AG09319 (cell line): ENCODE measurements around the gene SETD4.

Experiments used
- DNase-seq: peaks from one replicate; pipeline ENCODE4 v3.0.0-alpha.2; 2010; ENCODE audit warnings: low read depth; ENCODE audit errors: extremely low read depth
- TF ChIP-seq, protein P1 (sequence below): IDR thresholded peaks from 2 replicates; pipeline ENCODE4 v1.5.1; 2011; ENCODE audit warnings: low read depth, mild to moderate bottlenecking, inconsistent platforms, low read length, moderate library complexity

Gene SETD4

DNA sequence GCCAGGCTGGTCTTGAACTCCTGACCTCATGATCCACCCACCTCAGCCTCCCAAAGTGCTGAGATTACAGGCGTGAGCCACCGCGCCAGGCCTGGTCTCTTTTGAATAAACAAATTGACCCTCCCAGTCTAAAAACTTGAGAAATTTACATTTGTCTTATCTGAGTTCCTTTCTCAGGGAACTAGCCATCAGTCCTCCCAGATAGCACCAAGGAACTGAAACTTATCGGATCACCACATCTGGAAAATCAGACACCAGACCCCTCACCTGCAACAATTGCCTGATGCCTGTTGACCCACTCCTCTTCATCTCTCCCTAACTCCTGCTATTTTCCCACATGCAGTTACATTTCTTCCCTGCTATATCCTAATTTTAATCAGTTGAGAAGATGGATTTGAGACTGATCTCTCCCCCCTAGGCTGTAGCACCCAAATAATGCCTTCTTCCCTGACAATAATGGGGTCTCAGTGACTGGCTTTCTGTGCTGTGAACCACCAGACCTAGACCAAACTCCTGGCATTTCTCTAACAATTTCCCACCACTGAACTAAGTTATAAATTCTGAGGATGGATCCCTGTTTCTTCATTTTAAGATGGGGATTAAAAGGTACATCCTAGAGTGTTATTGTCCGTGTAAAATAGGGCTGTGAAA, 8.5 kb upstream of the SETD4 start:
- TF ChIP-seq, protein P1, sequence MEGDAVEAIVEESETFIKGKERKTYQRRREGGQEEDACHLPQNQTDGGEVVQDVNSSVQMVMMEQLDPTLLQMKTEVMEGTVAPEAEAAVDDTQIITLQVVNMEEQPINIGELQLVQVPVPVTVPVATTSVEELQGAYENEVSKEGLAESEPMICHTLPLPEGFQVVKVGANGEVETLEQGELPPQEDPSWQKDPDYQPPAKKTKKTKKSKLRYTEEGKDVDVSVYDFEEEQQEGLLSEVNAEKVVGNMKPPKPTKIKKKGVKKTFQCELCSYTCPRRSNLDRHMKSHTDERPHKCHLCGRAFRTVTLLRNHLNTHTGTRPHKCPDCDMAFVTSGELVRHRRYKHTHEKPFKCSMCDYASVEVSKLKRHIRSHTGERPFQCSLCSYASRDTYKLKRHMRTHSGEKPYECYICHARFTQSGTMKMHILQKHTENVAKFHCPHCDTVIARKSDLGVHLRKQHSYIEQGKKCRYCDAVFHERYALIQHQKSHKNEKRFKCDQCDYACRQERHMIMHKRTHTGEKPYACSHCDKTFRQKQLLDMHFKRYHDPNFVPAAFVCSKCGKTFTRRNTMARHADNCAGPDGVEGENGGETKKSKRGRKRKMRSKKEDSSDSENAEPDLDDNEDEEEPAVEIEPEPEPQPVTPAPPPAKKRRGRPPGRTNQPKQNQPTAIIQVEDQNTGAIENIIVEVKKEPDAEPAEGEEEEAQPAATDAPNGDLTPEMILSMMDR, result no peak
- DNase-seq, result no peak

DNA sequence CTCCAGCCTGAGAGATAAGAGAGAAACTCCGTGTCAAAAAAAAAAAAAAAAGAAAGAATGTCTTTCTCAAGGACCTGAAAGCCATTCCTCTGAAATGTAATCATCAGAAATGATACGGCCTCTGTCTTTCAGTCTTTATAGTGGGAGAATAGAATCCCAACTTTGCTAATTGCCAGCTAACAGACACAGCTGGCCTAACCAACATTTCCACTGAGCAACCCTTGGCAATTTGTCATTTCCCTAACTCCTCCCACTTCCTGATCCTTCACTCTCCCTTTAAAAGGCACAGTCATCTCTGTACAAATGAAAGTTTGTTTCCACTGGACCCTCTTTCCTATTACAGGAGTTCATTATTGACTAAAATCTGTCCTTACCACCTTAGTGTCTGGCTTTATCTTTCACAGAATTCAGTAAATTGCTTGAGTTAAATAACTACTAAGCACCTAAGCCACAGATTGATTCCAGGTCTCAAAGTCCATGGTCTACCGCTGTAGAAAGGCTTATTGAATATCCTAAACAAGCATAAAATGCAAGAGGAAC, 5.2 kb upstream of the SETD4 start:
- TF ChIP-seq, protein P1, result no peak
- DNase-seq, result no peak

DNA sequence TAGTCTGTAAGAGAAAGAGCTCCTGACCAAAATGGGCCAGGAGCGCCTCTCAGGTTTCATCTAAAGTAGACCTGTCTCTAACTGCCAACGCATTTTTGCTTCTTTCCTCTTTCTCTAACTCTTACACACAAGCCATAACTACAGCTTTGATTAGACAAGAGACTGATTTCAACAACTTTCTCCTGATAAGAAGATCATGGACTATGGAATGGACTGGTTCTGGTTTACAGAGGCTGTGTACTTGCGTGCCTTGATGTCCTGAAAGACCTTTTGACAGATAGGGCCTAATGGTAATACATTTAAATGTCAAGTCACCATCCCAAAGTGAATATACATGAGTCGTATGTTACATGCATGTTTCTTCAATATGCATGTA, 3.7 kb upstream of the SETD4 start:
- no peak for DNase-seq
- TF ChIP-seq, protein P1, result no peak

DNA sequence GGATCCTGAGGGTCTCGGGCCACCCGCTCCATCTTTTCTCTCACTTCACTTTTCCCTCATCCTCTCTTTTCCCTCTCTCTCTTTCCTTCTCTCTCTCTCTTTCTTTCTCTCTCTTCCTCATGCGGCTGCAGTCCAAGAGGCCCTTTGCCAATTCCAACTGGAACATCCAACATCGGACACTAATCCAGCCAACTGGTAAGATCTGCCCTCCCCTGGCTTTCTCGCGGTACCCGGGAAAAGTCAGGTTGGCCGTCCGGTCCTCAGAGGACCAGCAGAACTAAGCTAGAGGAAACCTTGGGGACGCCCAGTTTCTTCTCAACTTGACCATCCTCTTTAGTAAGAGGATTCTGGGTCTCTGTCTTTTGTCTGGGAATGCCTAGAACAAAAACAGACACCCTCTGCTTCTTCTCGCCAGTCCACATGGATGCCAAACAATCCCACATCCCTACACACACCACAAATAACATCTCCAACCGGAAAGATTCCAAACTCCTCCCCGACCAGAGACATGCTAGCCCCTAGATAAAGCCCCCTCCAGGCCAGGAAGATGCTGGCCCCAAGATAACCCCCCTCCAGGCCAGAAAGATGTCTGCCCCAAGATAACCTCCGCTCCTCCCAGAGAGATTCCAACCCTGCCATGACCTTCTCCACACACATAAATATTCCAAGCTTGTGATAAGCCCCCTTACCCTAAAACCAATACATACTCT, 3.2 kb upstream of the SETD4 start:
- TF ChIP-seq, protein P1, result no peak
- DNase-seq, result no peak

DNA sequence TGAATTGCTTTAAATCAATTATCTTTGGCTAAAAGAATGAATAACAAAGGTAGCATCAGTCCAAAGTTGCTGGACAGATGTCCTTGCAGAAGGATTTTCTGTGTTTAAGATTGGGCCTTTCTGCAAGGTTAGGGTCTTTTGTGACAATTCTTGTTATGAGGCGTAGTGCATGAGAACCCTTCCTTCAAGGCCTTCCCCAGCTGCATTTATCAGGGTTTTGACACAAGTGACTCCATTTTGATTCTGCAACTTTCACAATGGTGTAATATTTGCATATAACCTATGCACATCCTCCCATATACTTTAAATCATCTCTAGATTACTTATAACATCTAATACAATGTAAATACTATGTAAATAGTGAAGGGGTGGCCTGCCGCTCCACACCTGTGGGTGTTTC, 1.1 kb upstream of the SETD4 start:
- no peak for DNase-seq
- TF ChIP-seq, protein P1, result no peak

DNA sequence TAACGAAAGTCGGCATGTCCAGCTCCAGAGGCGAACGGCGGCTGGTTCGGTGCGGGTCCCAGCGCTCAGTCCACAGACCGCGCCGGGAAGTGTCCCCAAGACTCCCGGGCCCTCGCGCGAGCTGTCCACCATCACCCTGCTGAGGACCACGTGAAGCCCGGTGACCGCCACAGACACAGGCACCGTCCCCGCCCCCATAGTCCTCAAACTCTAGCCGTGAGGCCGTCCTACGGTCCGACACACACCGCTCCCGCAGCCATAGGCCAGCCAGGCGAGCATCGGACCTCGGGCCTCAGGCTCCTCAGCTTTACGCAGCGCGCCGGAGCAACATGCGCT, 535 bp downstream of the SETD4 start:
- TF ChIP-seq, protein P1, result no peak

DNA sequence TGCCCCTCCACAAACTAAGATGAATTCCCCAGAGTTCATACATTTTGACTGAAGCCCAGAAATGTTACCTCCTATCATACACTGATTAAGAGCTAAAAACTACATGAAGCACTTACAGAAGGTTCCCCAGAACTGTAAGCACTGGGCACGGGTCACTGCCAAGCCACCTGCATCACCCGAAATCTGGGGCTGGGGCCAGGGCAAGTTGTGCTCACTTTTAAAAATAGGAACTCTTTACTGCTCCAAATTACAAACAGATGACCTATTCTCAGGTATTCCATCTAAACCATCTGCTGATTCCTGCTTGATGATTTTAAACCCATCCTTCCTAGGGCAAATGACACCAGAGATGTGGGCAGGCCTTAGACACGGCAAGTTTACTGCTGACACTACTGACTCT, 4.8 kb downstream of the SETD4 start:
- TF ChIP-seq, protein P1, result no peak
- DNase-seq, result no peak

More for the DNA sequence above, 535 bp downstream of the SETD4 start:
- no peak for DNase-seq
